GM12891 (cell line): ENCODE results near the gene LPAR5.

ENCODE experiments used
- POLR2A ChIP-seq: IDR thresholded peaks from 2 replicates; pipeline ENCODE4 v1.6.1; 2011; ENCODE audit warnings: low read depth, low read length, control low read depth
- POLR2AphosphoS5 ChIP-seq: IDR thresholded peaks from 2 replicates; pipeline ENCODE4 v1.6.1; 2011; ENCODE audit warnings: low read depth, low read length, control low read depth

GRCh38 chr12:6582196-6582595, 53.6 kb downstream of the LPAR5 start:
- no peak for TF ChIP-seq POLR2AphosphoS5
- TF ChIP-seq POLR2A = no peak
